ENCODE results near the gene AXIN1. TPM values are rescaled to one million over a fixed set of nuclear protein-coding genes. Genes with fewer than 3 reads are reported as not detected.

Gene AXIN1
- total and polyA plus RNA-seq, 2 donors (not counting 3 experiments of a cell fraction or from before 2014, with no cell fraction given): 8.3 to 21.9 TPM

- CTCF ChIA-PET: interaction anchor here (1.2 to 1.4 kb wide), 2 partner anchors 11 to 122 kb away, joined by 3 to 4 read pairs; partner anchors contain the start of gene LUC7L
- dilution Hi-C loops (cut with MboI; ENCODE audit: extremely low pct_ligation_motif_present, low sequenced_read_pairs) (no loop called here), intact Hi-C loops (cut with micrococcal nuclease) (no loop called here)
- FAIRE-seq: no peak
- Histone ChIP-seq H3K9me3 (replicated peaks; ENCODE audit: control insufficient read depth, insufficient read depth, low read length) (no peaks in the 10 kb centered on the region), H3K27me3 (ENCODE audit: control insufficient read depth in 2 of 2, insufficient read depth in 2 of 2, low read length in 2 of 2) (no peaks in the 10 kb centered on the region), H3K4me2 (ENCODE audit: insufficient read depth, low read length) (no peak overlapping the region), H3K4me3 (replicated peaks in 1 of 3; ENCODE audit: insufficient read depth in 1 of 3, low read depth in 1 of 3, low read length in 3 of 3) (no peak overlapping the region), H2AFZ (ENCODE audit: low read depth, low read length) (no peak overlapping the region), H3K9ac (replicated peaks; ENCODE audit: extremely low read depth, insufficient read depth, low read length) (no peak overlapping the region), H3K79me2 (ENCODE audit: control insufficient read depth, insufficient read depth, low read length) (no peaks in the 10 kb centered on the region), H3K36me3 (ENCODE audit: control insufficient read depth in 2 of 2, extremely low read depth in 1 of 2, insufficient read depth in 2 of 2, low read length in 2 of 2) (peaks cover 0 to 2% of the 10 kb centered on the region in 2 experiments), H3K27ac (ENCODE audit: insufficient read depth, low read depth, low read length) (no peak overlapping the region), H3K4me1 (ENCODE audit: control insufficient read depth, extremely low read depth, insufficient read depth, low read length) (peaks cover 6% of the 10 kb centered on the region), H3K9me1 (replicated peaks; ENCODE audit: control insufficient read depth, extremely low read depth, insufficient read depth, low read length) (no peaks in the 10 kb centered on the region), H4K20me1 (replicated peaks; ENCODE audit: control insufficient read depth, extremely low read depth, insufficient read depth, low read length) (no peaks in the 10 kb centered on the region)
- no TSS peak for BruUV-seq (replicated peaks)
- POLR2A ChIA-PET: no interaction called here
- no peak for TF ChIP-seq POLR2A (IDR thresholded peaks at IDR 0.05; ENCODE audit: low read depth, low read length)
- TF ChIP-seq JUN (IDR thresholded peaks at IDR 0.05; ENCODE audit: borderline replicate concordance, insufficient read depth, insufficient read length, low read depth): no peak
- TF ChIP-seq POLR2AphosphoS5 (IDR thresholded peaks at IDR 0.05; ENCODE audit: insufficient read depth, low read depth, low read length): no peak
- no peak for TF ChIP-seq EZH2 (IDR thresholded peaks at IDR 0.05; ENCODE audit: borderline replicate concordance, low read depth, low read length, severe bottlenecking)
- no peak for TF ChIP-seq CTCF (IDR thresholded peaks at IDR 0.05; ENCODE audit: extremely low read depth in 1 of 2, insufficient read depth in 1 of 2, low read depth in 1 of 2, low read length in 2 of 2)
- no peak for TF ChIP-seq MYC (IDR thresholded peaks at IDR 0.05; ENCODE audit: low read depth, low read length)
- no peak for TF ChIP-seq FOS (IDR thresholded peaks at IDR 0.05; ENCODE audit: borderline replicate concordance, insufficient read depth, low read length)
- TF ChIP-seq GATA2 (IDR thresholded peaks at IDR 0.05; ENCODE audit: insufficient read depth, insufficient read length, low read depth, low read length): no peak
- TF ChIP-seq MAX (IDR thresholded peaks at IDR 0.05; ENCODE audit: insufficient read depth, insufficient read length): no peak
- DNase-seq (ENCODE audit: low read depth, low spot score): no peak
Measured at GRCh38 chr16:239948-240277, 112.6 kb downstream of the AXIN1 start.

Other genes starting within 250 kb of the AXIN1 start
- 36.3 and 40.4 TPM in 2 replicates for gene NPRL3, start 214.1 kb downstream of the AXIN1 start, total RNA-seq
- 19.3 and 22.4 TPM in 2 replicates for gene NPRL3, start 214.1 kb downstream of the AXIN1 start, polyA plus RNA-seq
- not detected in 2 replicates for gene HBZ, start 200.1 kb downstream of the AXIN1 start, total RNA-seq
- not detected in 2 replicates for gene HBZ, start 200.1 kb downstream of the AXIN1 start, polyA plus RNA-seq
- not detected in 2 replicates for gene HBM, start 186.7 kb downstream of the AXIN1 start, total RNA-seq
- not detected in 2 replicates for gene HBM, start 186.7 kb downstream of the AXIN1 start, polyA plus RNA-seq
- gene HBA2, start 179.8 kb downstream of the AXIN1 start, total RNA-seq: not detected in 2 replicates
- not detected in 2 replicates for gene HBA2, start 179.8 kb downstream of the AXIN1 start, polyA plus RNA-seq
- gene HBA1, start 176.0 kb downstream of the AXIN1 start, total RNA-seq: not detected in 2 replicates
- not detected in 2 replicates for gene HBA1, start 176.0 kb downstream of the AXIN1 start, polyA plus RNA-seq
- not detected in 2 replicates for gene HBQ1, start 172.3 kb downstream of the AXIN1 start, total RNA-seq
- 0.75 and 2.5 TPM in 2 replicates for gene HBQ1, start 172.3 kb downstream of the AXIN1 start, polyA plus RNA-seq
- gene LUC7L, start 123.3 kb downstream of the AXIN1 start, total RNA-seq: 86.6 and 94.7 TPM in 2 replicates
- 57.6 and 75.4 TPM in 2 replicates for gene LUC7L, start 123.3 kb downstream of the AXIN1 start, polyA plus RNA-seq
- gene FAM234A, start 117.9 kb downstream of the AXIN1 start, total RNA-seq: 70.4 and 73.1 TPM in 2 replicates
- gene FAM234A, start 117.9 kb downstream of the AXIN1 start, polyA plus RNA-seq: 89.4 and 98.8 TPM in 2 replicates
- 3.0 and 5.5 TPM in 2 replicates for gene RGS11, start 76.8 kb downstream of the AXIN1 start, total RNA-seq
- gene RGS11, start 76.8 kb downstream of the AXIN1 start, polyA plus RNA-seq: 4.9 and 7.2 TPM in 2 replicates
- gene ARHGDIG, start 72.1 kb downstream of the AXIN1 start, total RNA-seq: 0.93 and 1.9 TPM in 2 replicates
- gene ARHGDIG, start 72.1 kb downstream of the AXIN1 start, polyA plus RNA-seq: 2.2 and 3.8 TPM in 2 replicates
- 0.99 TPM in 1 of 2 replicates, not detected in the other for gene PDIA2, start 69.6 kb downstream of the AXIN1 start, total RNA-seq
- gene PDIA2, start 69.6 kb downstream of the AXIN1 start, polyA plus RNA-seq: 0.63 and 0.75 TPM in 2 replicates
- 86.3 and 104 TPM in 2 replicates for gene MRPL28, start 17.8 kb upstream of the AXIN1 start, total RNA-seq
- 180 and 198 TPM in 2 replicates for gene MRPL28, start 17.8 kb upstream of the AXIN1 start, polyA plus RNA-seq
- gene PGAP6, start 29.3 kb upstream of the AXIN1 start, total RNA-seq: 88.1 and 89.8 TPM in 2 replicates
- 365 and 484 TPM in 2 replicates for gene PGAP6, start 29.3 kb upstream of the AXIN1 start, polyA plus RNA-seq
- 166 and 170 TPM in 2 replicates for gene NME4, start 44.5 kb upstream of the AXIN1 start, total RNA-seq
- gene NME4, start 44.5 kb upstream of the AXIN1 start, polyA plus RNA-seq: 264 and 412 TPM in 2 replicates
- 23.1 and 28.3 TPM in 2 replicates for gene DECR2, start 49.2 kb upstream of the AXIN1 start, total RNA-seq
- gene DECR2, start 49.2 kb upstream of the AXIN1 start, polyA plus RNA-seq: 46.5 and 61.7 TPM in 2 replicates
- 64.9 and 75.9 TPM in 2 replicates for gene RAB11FIP3, start 72.9 kb upstream of the AXIN1 start, total RNA-seq
- gene RAB11FIP3, start 72.9 kb upstream of the AXIN1 start, polyA plus RNA-seq: 19.3 and 20.5 TPM in 2 replicates
- 65.0 and 70.1 TPM in 2 replicates for gene CAPN15, start 175.0 kb upstream of the AXIN1 start, total RNA-seq
- 33.9 and 48.6 TPM in 2 replicates for gene CAPN15, start 175.0 kb upstream of the AXIN1 start, polyA plus RNA-seq
- not detected in 2 replicates for gene PRR35, start 207.7 kb upstream of the AXIN1 start, total RNA-seq
- gene PRR35, start 207.7 kb upstream of the AXIN1 start, polyA plus RNA-seq: not detected in 2 replicates
- 0.30 and 0.73 TPM in 2 replicates for gene NHLRC4, start 214.3 kb upstream of the AXIN1 start, total RNA-seq
- 0.94 and 0.96 TPM in 2 replicates for gene NHLRC4, start 214.3 kb upstream of the AXIN1 start, polyA plus RNA-seq
- gene PIGQ, start 217.2 kb upstream of the AXIN1 start, total RNA-seq: 56.8 and 67.7 TPM in 2 replicates
- 66.9 and 82.9 TPM in 2 replicates for gene PIGQ, start 217.2 kb upstream of the AXIN1 start, polyA plus RNA-seq
- 16.7 and 18.8 TPM in 2 replicates for gene RAB40C, start 237.3 kb upstream of the AXIN1 start, total RNA-seq
- 12.4 and 16.3 TPM in 2 replicates for gene RAB40C, start 237.3 kb upstream of the AXIN1 start, polyA plus RNA-seq

Measured in endothelial cell of umbilical vein (primary cell).